Erythroblast (primary cell): ENCODE results near the gene HTR3C.

Experiments
- GATA1 ChIP-seq: IDR thresholded peaks from 2 replicates; pipeline ENCODE4 v1.6.1; 2011; ENCODE audit warnings: low read depth, mild to moderate bottlenecking, control low read depth, low read length, moderate library complexity
- POLR2A ChIP-seq: IDR thresholded peaks from 2 replicates; pipeline ENCODE4 v1.6.1; 2011; ENCODE audit warnings: mild to moderate bottlenecking, low read length

- TF ChIP-seq POLR2A (no peak), GATA1 (no peak)
Measured at GRCh38 chr3:184058029-184058428, 5.2 kb downstream of the HTR3C start.
